ENCODE measurements around the gene PCBP1.
A peak's percentile ranks its signal among the peaks of the same experiment; 100 is the strongest.
"Not testable (repeated sequence)": the region's sequence is repeated elsewhere in the genome, so short reads cannot be mapped to it uniquely, and the experiment has no call there.

The PCBP1 gene

DNA sequence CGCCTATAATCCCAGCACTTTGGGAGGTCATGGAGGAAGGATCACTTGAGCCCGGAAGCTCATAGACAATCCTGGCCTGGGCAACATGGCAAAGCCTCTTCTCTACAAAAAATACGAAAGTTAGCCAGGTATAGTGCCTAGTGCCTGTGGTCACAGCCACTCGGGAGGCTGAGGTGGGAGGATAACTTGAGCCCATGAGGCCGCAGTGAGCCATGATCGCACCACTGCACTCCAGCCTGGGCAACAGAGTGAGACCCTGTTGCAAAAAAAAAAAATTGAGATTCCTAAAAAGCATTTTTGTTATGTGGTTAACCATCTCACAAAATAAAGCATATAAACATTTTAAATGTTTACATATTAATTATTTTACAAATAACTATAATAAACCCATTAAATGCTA lies 13.9 kb downstream of the PCBP1 start:
- DNase-seq: no peak

DNA sequence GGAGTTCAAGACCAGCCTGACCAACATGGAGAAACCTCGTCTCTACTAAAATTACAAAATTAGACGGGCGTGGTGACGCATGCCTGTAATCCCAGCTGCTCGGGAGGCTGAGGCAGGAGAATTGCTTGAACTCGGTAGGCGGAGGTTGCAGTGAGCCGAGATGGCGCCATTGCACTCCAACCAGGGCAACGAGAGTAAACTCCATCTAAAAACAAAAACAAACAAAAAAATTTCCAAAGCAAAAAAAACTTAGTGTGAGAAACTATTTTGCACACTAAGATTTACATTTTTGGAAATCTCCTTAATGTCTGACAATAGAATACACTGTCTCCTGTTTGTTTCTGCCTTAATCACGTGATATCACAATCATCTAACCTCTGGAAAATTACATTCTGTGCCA lies 14.4 kb downstream of the PCBP1 start:
- DNase-seq: not testable (repeated sequence)

DNA sequence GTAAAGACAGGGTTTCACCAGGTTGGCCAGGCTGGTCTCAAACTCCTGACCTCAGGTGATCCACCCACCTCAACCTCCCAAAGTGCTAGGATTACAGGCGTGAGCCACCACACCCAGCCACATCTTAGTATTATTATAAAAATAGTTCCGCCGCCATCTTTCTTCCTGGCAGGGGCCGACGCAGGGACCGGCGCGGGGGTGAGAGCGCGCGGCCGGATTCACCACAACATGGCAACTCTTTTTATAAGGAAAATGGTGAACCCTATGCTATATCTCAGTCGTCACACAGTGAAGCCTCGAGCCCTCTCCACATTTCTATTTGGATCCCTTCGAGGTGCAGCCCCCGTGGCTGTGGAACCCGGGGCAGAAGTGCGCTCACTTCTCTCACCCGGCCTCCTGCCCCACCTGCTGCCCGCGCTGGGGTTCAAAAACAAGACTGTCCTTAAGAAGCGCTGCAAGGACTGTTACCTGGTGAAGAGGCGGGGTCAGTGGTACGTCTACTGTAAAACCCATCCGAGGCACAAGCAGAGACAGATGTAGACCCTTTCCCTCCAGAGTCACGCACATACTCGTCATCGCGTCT lies 15.1 kb downstream of the PCBP1 start:
- DNase-seq: not testable (repeated sequence)

DNA sequence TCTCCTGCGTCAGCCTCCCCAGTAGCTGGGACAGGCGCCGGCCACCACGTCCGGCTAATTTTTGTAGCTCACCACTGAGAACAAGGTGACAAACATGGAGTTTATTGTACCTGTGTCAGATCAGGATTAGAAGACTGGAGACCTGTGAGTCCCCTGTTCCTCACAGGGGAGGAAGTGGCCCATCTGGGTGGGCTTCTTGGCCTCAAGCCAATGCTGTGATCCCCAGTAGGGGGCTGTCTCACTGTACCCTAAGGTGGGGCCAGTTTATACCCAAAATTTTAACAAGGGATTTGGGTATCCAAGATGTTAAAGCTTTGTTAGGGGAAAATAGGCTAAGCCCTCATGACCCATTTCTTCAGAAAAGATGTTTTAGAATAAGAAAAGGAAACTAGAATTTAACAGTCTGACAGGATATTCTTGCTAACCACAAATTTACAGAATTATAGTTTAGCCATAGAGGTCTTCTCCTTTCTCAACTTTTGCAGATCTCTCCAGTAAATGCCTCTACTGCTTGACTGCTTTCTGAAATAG lies 16.3 kb downstream of the PCBP1 start:
- no peak for DNase-seq

DNA sequence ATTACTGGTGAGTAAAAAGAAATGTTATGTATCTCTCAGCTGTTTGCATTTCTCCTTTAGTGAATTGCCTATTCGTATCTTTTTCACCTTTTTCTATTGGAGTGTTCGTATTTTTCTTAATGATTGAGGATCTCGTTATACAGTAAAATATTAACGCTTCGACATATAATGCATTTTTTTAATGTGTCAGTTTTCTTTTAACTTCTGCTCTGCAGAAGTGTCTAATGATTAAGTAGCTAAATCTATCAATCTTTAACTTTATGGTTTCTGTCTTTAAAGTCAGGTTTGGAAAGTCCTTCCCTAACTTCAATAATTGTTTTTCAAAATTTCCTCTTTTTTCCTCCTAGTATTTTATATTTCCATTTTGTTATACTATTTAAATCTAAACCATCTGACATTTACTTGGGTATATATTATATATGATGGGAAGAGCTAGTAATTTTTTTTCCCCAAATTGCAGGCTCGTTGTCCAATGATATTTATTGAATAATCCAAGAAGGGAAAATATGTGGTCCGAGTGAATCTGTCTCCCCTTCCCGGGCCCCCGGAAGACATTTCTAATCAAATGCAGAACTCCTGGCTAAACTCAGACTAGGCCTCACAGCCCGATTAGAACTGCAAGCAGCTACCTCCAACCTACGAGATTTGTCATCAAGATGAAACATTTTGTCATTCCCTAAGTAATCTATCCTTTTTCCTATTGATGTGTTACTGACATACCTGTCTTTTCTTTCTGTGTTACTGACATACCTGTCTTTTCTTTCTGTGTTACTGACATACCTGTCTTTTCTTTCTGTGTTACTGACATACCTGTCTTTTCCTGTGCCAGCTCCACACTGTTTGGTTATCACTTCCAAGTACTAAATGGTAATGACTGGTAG lies 17.2 kb downstream of the PCBP1 start:
- DNase-seq: no peak

DNA sequence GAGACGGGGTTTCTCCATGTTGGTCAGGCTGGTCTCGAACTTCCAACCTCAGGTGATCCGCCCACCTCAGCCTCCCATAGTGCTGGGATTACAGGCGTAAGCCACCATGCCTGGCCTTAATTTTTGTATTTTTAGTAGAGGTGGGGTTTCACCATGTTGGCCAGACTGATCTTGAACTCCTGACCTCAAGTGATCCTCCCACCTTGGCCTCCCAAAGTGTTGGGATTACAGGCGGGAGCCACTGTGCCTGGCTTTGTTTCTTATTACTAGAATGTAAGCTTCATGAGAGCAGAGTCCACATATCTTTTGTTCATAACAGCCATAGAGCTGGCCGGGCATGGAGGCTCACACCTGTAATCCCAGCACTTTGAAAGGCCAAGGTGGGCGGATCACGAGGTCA lies 18.9 kb downstream of the PCBP1 start:
- DNase-seq: not testable (repeated sequence)

DNA sequence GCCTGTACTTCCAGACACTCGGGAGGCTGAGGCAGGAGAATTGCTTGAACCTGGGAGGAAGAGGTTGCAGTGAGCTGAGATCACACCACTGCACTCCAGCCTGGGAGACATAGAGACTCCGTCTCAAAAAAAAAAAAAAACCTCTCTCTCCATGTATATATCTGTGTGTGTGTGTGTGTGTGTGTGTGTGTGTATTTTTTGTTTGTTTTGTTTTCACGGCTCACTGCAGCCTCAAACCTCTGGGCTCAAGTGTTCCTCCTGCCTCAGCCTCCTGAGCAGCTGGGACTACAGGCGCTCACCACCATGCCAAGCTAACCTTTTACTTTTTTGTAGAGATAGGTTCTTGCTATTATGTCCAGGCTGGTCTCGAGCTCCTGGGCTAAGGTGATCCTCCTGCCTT lies 23.1 kb downstream of the PCBP1 start:
- peak in 1 of 3 experiments; percentile 10 for DNase-seq

DNA sequence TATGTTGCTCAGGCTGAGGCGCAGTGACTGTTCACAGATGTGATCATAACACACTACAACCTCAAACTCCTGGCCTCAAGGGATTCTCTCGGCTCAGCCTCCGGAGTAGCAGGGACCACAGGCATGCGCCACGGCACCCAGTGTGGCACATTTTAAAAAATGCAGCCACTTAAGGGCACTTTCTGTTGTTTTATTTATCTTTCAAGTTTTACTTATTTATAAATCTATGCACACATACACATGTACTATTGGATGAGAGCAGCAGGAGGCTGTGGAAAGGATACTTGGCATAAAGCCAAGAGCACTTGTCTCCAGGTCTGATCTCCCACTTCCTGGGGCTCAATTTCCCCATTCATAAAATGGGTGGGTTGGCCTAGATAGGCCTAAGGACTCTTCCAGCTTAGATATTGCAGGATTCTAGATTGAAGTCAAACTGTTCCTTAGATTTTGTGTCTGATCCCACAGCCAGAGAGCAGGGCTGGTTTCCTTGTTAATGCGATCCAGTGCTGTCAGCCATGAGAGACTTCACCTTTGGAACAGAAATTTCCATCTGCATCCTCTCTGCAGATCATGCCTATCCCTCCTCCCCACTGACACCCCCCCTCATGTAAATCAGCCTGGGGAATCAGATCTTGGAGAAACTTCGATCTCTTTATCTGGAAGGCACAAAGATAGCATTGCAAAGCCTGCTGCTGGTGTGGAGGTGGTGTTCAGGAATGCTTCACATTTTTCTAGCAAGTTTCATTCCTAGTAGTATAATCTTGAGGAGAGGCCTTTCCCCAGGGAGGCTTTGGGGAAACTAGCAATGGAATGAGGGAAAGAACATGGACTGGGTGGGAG lies 24.7 kb downstream of the PCBP1 start:
- peak; percentile 14 to 63 (median 42) for DNase-seq

DNA sequence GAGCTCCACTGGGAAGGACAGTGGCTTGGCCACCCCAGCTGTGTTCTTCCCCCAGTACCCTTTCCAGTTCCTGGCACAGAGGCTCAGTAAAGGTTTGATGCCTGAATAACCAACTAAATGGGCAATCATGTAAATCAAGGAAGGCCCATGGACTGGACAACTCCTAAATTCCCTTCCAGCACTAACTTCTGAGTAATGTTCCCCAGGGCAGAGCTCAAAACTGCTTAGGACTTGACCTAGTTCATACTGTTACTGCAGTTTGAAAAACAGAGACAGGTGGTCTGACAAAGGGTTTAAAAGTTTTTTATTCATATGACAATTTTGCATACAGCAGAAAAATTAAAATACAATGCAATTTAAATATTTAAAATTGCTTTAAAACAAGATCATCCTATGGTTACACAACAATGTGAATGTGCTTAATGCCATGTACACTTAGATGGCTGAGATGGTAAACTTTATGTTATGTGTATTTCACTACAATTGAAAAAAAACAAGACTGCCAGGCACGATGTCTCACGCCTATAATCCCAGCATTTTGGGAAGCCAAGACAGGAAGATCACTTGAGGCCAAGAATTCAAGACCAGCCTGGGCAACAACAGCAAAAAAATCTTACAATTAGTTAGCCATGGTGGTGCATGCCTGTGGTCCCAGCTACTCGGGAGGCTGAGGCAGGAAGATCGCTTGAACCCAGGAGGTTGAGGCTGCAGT lies 26.2 kb downstream of the PCBP1 start:
- DNase-seq: no peak

DNA sequence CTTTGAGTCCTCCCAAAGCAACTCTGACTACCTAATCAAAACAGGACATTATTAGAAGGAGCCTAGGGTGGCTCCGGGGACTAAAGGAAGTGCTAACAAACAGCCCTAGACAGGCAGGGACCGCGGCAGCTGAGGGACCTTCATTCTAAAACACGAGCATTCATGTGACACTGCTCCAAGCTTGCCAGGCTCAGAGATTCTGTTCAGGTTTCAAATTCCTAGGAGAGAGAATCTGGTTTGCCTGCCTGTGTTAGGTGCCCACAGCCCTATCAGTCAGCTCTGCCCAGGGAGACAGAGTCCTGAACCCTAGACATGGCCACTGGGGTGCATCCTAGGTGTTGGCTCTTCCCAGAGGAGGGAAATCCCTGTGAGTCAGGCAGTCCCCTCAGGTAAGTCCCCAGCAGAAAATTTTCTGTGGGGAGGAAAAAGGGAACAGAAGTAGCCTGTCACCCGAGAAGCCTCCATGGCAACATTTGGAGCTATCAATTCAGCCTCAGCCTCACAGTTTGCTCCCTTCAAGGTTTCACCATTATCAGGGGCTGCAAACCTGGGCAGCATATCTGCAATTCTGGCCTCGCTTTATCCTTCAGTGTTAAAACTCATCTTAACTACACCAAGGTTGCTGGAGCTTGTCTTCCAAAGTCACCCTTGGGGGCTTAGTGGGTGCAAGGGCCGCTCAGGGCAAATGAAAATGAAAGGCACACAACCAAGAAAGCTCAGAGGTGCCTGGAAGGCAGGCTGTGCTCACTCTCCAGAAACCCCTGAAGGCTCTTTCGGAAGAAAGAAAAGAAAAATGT lies 28.6 kb downstream of the PCBP1 start:
- DNase-seq: peak in 1 of 3 experiments; percentile 25

DNA sequence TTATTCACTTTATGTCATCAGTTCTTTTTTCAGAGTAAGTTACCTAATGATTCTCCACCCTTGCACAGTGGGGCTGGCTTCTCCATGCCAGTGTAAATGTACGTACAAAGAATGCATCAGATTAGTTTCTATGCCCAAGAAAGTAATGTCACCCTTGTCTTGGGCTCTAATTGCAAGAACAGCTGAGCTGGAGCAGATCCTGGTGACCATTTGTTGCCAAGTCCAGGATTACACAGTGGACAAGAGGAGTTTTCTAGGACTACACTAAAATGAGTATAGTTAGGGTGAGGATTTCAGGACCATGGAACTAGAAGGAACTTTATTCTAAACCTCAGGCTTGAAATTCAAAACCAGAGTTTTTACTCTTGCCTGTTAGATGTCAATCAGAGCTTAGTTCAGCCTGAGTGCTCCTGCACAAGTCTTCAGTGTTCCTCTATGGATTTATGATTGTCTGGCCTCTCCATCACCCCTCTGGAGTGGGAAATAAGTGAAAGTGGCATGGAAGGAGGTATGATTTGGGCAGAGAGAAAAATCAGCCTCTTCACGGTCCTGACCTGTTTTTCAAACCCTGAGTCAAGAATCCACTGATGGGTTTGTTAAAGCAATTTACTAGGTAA lies 29.8 kb downstream of the PCBP1 start:
- DNase-seq: peak in 2 of 3 experiments; percentile 28 to 50

DNA sequence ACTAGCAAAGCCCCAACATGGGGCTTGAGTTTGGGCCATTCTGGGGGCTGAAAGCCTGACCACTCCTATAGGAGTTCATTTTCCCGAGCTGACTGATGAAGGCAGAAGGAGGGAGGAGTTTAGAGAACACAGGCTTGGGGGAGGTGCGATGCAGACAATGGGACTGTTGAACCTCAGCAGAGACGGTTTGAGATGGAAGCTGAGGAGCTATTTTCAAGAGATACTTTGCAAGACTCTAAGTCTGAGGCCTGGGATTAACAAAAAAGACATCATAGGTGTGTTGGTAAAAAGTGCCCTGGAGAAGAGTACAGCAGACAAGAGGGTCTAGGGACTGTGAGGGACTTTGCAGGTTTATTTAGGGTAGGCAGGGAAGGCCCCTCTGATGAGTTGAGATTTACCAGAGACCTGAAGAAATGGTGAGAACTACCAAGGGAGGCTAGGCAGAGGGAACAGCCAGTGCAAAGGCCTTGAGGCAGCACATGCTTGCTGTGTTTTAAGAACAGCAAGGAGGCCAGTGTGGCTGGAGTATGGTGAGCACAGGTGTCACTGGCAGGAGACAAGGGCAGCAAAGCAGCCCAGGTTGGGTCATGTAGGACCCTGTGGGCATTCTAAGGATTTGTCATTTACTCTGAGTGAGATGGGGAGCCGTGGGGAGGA lies 31.6 kb downstream of the PCBP1 start:
- DNase-seq: peak in 2 of 3 experiments; percentile 18 to 69

DNA sequence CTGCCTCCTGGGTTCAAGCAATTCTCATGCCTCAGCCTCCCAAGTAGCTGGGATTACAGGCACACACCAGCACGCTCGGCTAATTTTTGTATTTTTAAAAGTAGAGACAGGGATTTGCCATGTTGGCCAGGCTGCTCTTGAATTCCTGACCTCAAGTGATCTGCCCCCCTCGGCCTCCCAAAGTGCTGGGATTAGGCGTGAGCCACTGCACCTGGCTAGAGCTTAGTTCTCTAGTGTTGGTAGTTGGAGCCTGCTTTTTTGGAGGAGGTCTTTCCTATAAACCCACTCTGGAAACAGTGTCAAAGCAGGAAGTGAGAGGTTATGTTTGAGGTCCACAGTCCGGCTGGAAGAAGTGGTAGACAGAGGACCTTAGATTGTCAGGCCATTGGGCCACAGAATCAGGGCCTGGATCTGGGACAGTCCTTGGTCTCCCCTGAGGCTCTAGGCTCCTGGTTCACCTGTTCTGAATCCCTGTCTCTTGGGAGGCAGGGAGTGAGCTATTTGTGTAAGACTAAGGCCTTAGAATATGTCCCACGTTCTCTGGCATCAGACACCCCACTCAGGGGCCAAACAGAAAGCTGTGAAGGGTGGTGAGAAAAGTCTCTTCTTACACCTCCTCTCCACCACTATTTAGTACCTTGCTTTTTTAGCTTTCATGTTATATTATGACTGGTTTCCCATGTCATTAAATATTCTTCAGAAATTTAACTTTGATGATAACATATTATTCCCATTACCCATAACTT lies 34.5 kb downstream of the PCBP1 start:
- DNase-seq: no peak

DNA sequence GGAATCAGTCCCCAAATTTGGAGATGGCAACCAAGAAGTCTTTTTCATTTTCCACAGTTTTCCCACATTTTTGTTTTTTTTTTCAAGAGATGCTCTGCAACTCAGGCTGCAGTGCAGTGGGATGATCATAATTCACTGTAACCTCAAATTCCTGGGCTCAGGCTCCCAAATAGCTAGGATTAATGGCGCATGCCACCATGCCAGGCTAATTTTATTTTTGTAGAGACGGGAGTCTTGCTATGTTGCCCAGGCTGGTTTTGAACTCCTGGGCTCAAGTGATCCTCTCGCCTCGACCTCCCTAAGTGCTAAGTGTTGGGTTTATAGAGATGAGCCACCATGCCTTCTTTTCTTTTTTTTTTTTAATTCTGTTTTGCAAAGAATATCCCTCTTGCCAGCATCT lies 35.2 kb downstream of the PCBP1 start:
- no peak for DNase-seq

DNA sequence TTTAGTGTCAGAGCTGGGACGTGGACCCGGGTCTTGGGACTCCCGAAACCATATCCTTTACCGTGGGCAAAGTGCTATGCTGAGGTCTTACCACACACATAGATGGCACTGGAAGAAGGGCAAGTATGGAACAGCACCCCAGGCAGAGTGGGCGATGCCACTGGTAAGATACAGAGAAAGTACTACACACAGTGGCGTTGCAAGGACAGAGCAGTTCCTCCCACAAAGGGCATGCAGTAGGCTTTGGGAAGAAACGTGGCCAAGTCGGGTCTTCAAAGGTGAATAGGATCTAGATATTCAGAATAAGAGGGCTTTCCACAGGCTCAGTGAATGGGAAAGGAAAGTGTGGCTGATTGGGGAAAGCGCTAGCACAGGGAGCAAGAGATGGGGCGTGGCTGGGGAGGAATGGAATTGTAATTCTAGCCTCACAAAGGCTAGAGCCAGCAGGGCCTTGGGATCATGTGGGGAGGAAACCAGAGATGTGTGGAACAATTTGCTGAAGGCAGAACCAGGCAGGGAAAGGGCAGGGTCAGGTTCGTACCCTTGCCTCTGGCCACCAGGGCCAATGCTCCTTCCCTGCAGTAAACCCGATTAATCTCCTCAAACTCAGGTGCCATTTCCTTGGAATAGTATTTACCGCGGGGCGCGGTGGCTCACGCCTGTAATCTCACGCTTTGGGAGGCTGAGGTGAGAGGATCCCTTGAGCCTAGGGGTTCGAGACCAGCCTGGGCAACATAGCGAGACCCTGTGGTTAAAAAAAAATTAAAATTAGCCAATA lies 36.0 kb downstream of the PCBP1 start:
- peak in 1 of 3 experiments; percentile 79 for DNase-seq

DNA sequence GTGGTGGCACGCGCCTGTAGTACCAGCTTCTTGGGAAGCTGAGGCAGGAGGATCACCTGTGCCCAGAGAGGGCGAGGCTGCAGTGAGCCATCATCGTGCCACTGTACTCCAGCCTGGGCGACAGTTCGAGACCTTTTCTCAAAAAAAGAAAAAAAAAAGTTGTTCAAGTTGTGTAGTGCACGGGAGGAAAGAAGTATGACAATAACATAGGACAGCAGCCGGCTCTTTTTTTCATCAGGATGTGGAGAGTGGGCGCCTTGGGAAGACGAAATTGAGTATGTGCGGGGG lies 36.5 kb downstream of the PCBP1 start:
- no peak for DNase-seq

DNA sequence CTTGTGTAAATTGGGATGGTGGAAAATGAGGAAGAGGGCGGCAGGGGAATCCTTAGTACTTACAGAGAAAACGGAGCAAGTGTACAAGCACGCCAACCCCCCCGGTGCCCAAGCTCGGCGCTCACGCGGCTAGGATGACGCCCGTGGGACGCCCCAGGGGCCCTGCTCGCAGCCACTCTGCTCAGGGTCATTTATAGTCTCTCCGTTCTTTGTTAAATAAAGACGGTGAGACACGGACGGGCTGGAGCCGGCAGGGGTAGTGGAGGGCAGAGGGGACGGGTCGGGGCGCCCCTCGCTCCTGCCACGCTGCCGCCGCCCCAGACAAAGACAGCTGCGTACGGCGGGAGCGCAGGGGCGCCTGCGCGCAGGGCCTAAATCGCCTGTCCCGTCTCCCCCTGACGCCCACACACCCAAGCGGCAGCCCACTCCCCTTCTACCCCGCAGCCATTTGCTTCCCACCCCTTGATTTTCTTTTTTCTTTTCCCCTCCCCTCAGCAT lies 37.8 kb downstream of the PCBP1 start:
- peak; percentile 77 to 94 (median 94) for DNase-seq

DNA sequence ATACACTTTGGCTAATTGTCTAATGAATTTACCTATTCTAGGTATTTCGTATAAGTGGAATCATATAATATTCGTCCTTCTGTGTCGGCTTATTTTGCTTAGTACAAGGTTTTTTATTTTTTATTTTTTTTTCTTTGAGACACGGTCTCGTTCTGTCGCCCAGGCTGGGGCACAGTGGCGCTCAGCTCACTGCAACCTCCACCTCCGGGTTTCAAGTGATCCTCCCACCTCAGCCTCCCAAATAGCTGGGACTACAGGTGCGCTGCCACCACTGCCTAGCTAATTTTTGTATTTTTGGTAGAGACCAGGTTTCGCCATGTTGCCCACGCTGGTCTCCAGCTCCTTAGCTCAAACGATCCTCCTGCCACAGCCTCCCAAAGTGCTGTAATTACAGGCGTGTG lies 38.2 kb downstream of the PCBP1 start:
- peak in 2 of 3 experiments; percentile 48 to 67 for DNase-seq

DNA sequence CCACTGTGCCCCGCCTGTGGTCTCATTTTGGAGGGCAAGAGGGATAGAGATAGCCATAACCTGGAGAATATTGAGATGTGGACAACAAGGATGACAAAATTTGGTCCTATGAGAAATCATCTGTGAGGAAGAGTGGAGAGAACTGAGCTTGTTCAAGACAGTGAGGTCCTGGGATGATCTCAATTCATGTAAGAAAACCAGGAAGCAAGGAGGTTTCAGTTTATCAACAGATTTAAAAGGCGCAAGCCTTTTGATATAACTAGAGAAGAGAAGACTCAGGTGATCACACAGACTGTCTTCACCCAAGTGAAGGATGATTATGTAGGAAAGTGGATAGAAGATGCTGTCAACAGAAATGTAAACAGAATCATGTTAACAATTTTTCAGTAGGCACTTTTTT lies 39.1 kb downstream of the PCBP1 start:
- no peak for DNase-seq
